Measurements from ENCODE around the gene CLDN14. TPM values are rescaled to one million over a fixed set of nuclear protein-coding genes. Genes with fewer than 3 reads are reported as not detected.

CLDN14 gene
- total RNA-seq, 1 donor from 2014 or later, result not detected

GRCh38 chr21:36459098-36459497, 20.8 kb downstream of the CLDN14 start:
- FAIRE-seq, result no peak
- H3K4me3 Mint-ChIP-seq (ENCODE audit: unreplicated experiment), result no peak overlapping the region
- peaks cover 4% of the 10 kb centered on the region for H3K36me3 Mint-ChIP-seq (ENCODE audit: low read depth, unreplicated experiment)
- H3K27me3 ChIP-seq (ENCODE audit: insufficient read depth, low read length), result no peaks in the 10 kb centered on the region
- H3K4me1 Mint-ChIP-seq (ENCODE audit: low read depth, unreplicated experiment), result peaks cover 26% of the 10 kb centered on the region
- H3K9me3 ChIP-seq (ENCODE audit: insufficient read depth, low read depth, low read length), result no peaks in the 10 kb centered on the region
- H3K79me2 ChIP-seq (ENCODE audit: insufficient read depth, low read length), result peaks cover under 1% of the 10 kb centered on the region
- TF ChIP-seq CTCF (IDR thresholded peaks at IDR 0.05; ENCODE audit: insufficient read depth, low read depth, low read length), result no peak
- TF ChIP-seq EZH2 (IDR thresholded peaks at IDR 0.05; ENCODE audit: insufficient read depth, low read length), result no peak
- no peaks in the 10 kb centered on the region for H3K36me3 ChIP-seq (ENCODE audit: insufficient read depth, low read length)
- no peak overlapping the region for H3K27ac Mint-ChIP-seq (ENCODE audit: unreplicated experiment)
- no peaks in the 10 kb centered on the region for H4K20me1 ChIP-seq (ENCODE audit: insufficient read depth, low read length)
- peaks cover 3% of the 10 kb centered on the region for H3K27me3 Mint-ChIP-seq (ENCODE audit: low read depth, unreplicated experiment)
- H3K4me3 ChIP-seq (ENCODE audit: insufficient read depth, low read depth, low read length), result no peak overlapping the region
- no peak overlapping the region for H2AFZ ChIP-seq (ENCODE audit: low read depth, low read length)
- no peaks in the 10 kb centered on the region for H3K9me3 Mint-ChIP-seq (ENCODE audit: unreplicated experiment)
- no peak overlapping the region for H3K9ac ChIP-seq (ENCODE audit: low read length)
- no peak overlapping the region for H3K27ac ChIP-seq (ENCODE audit: low read depth, low read length)
- H3K4me2 ChIP-seq (ENCODE audit: low read length), result no peak overlapping the region
- peaks cover 18% of the 10 kb centered on the region for H3K4me1 ChIP-seq (ENCODE audit: insufficient read depth, low read length)
- DNase-seq (ENCODE audit: low read depth), result no peak

GRCh38 chr21:36456729-36457414, 23.1 kb downstream of the CLDN14 start:
- H3K9me3 Mint-ChIP-seq (ENCODE audit: unreplicated experiment), result no peaks in the 10 kb centered on the region
- Histone ChIP-seq H3K27ac (ENCODE audit: low read depth, low read length) (no peak overlapping the region), H3K36me3 (ENCODE audit: insufficient read depth, low read length) (no peaks in the 10 kb centered on the region), H3K4me2 (ENCODE audit: low read length) (no peak overlapping the region), H3K27me3 (ENCODE audit: insufficient read depth, low read length) (no peaks in the 10 kb centered on the region), H3K4me1 (ENCODE audit: insufficient read depth, low read length) (peaks cover 23% of the 10 kb centered on the region), H3K9me3 (ENCODE audit: insufficient read depth, low read depth, low read length) (no peaks in the 10 kb centered on the region), H3K9ac (ENCODE audit: low read length) (no peak overlapping the region), H2AFZ (ENCODE audit: low read depth, low read length) (no peak overlapping the region), H3K4me3 (ENCODE audit: insufficient read depth, low read depth, low read length) (no peak overlapping the region), H4K20me1 (ENCODE audit: insufficient read depth, low read length) (no peaks in the 10 kb centered on the region), H3K79me2 (ENCODE audit: insufficient read depth, low read length) (no peaks in the 10 kb centered on the region)
- H3K4me1 Mint-ChIP-seq (ENCODE audit: low read depth, unreplicated experiment), result peaks cover 23% of the 10 kb centered on the region
- H3K36me3 Mint-ChIP-seq (ENCODE audit: low read depth, unreplicated experiment), result peaks cover 7% of the 10 kb centered on the region
- no peak overlapping the region for H3K27ac Mint-ChIP-seq (ENCODE audit: unreplicated experiment)
- FAIRE-seq (no peak), DNase-seq (ENCODE audit: low read depth) (no peak)
- TF ChIP-seq EZH2 (IDR thresholded peaks at IDR 0.05; ENCODE audit: insufficient read depth, low read length) (no peak), CTCF (IDR thresholded peaks at IDR 0.05; ENCODE audit: insufficient read depth, low read depth, low read length) (no peak)
- H3K27me3 Mint-ChIP-seq (ENCODE audit: low read depth, unreplicated experiment), result no peaks in the 10 kb centered on the region
- H3K4me3 Mint-ChIP-seq (ENCODE audit: unreplicated experiment), result no peak overlapping the region

DNA sequence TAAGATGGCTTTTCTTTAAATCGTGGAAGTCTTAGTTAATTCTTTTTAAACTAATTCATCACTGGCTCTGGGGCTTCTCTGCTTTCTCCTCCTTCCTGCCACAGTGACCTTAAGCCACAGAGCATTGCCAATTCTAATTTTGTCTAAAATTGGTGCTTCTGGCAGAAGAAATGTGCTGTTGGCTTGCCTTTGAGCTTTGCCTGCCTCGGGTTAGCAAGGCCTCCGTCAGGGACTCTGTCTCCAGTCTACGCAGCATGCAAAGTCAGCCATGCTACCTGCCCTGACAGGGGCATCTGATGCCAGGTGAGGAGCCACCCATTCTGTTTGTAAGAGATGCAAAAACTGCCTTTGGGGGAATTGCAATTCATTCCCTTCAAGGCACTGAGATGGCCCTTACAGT, 25.2 kb downstream of the CLDN14 start:
- peaks cover 18% of the 10 kb centered on the region for H3K4me1 ChIP-seq (ENCODE audit: insufficient read depth, low read length)
- no peak overlapping the region for H3K27ac ChIP-seq (ENCODE audit: low read depth, low read length)
- H3K27me3 Mint-ChIP-seq (ENCODE audit: low read depth, unreplicated experiment), result no peaks in the 10 kb centered on the region
- no peak for TF ChIP-seq EZH2 (IDR thresholded peaks at IDR 0.05; ENCODE audit: insufficient read depth, low read length)
- TF ChIP-seq CTCF (IDR thresholded peaks at IDR 0.05; ENCODE audit: insufficient read depth, low read depth, low read length), result no peak
- no peak for DNase-seq (ENCODE audit: low read depth)
- H2AFZ ChIP-seq (ENCODE audit: low read depth, low read length), result no peak overlapping the region
- H3K9ac ChIP-seq (ENCODE audit: low read length), result peak overlapping the region; percentile 30
- H3K36me3 ChIP-seq (ENCODE audit: insufficient read depth, low read length), result no peaks in the 10 kb centered on the region
- H3K9me3 Mint-ChIP-seq (ENCODE audit: unreplicated experiment), result peaks cover 3% of the 10 kb centered on the region
- H3K4me3 ChIP-seq (ENCODE audit: insufficient read depth, low read depth, low read length), result no peak overlapping the region
- H3K36me3 Mint-ChIP-seq (ENCODE audit: low read depth, unreplicated experiment), result peaks cover 7% of the 10 kb centered on the region
- no peaks in the 10 kb centered on the region for H4K20me1 ChIP-seq (ENCODE audit: insufficient read depth, low read length)
- FAIRE-seq, result no peak
- no peak overlapping the region for H3K27ac Mint-ChIP-seq (ENCODE audit: unreplicated experiment)
- H3K27me3 ChIP-seq (ENCODE audit: insufficient read depth, low read length), result no peaks in the 10 kb centered on the region
- H3K4me1 Mint-ChIP-seq (ENCODE audit: low read depth, unreplicated experiment), result peaks cover 18% of the 10 kb centered on the region
- peak overlapping the region; percentile 19 for H3K4me2 ChIP-seq (ENCODE audit: low read length)
- H3K4me3 Mint-ChIP-seq (ENCODE audit: unreplicated experiment), result no peak overlapping the region
- H3K79me2 ChIP-seq (ENCODE audit: insufficient read depth, low read length), result peaks cover 4% of the 10 kb centered on the region
- no peaks in the 10 kb centered on the region for H3K9me3 ChIP-seq (ENCODE audit: insufficient read depth, low read depth, low read length)

All from astrocyte (in vitro differentiated cells and primary cell).